ENCODE data around the gene SHE.

SHE gene

GRCh38 chr1:154502066-154502743 is at the start of gene SHE, which contains the start of gene TDRD10:
Gene SHE, minus strand, starts transcription at chr1:154502412. Its CDS starts 386 bp downstream, at chr1:154502026.
Gene TDRD10, plus strand, starts transcription at chr1:154502219. Its CDS starts 4,685 bp downstream, at chr1:154506904.
- H3K4me1 ChIP-seq (ENCODE audit: insufficient read depth, low read length), result peaks cover 4% of the 10 kb centered on the region
- no peaks in the 10 kb centered on the region for H3K9me3 ChIP-seq (ENCODE audit: low read length)
- peaks cover 22 to 43% of the 10 kb centered on the region in 2 donors for H3K27me3 ChIP-seq (ENCODE audit: control insufficient read depth in 1 of 2, insufficient read depth in 2 of 2, low read length in 2 of 2)
- no peaks in the 10 kb centered on the region for H3K36me3 ChIP-seq (ENCODE audit: insufficient read depth, low read length)
- H3K4me3 ChIP-seq (ENCODE audit: low read depth in 1 of 2, low read length in 2 of 2), result peak within 1 kb of the TSS; percentile 42 to 55
- H3K9ac ChIP-seq (ENCODE audit: low read length), result no peak within 1 kb of the TSS
- H3K27ac ChIP-seq (ENCODE audit: low read depth, low read length), result no peak within 1 kb of the TSS

GRCh38 chr1:154551474-154551873 is 49.3 kb upstream of the SHE start:
- Histone ChIP-seq H3K36me3 (ENCODE audit: insufficient read depth, low read length) (peaks cover 76% of the 10 kb centered on the region), H3K4me3 (ENCODE audit: low read depth in 1 of 2, low read length in 2 of 2) (no peak overlapping the region), H3K27me3 (ENCODE audit: control insufficient read depth in 1 of 2, insufficient read depth in 2 of 2, low read length in 2 of 2) (no peaks in the 10 kb centered on the region), H3K27ac (ENCODE audit: low read depth, low read length) (no peak overlapping the region), H3K9me3 (ENCODE audit: low read length) (no peaks in the 10 kb centered on the region), H3K9ac (ENCODE audit: low read length) (no peak overlapping the region), H3K4me1 (ENCODE audit: insufficient read depth, low read length) (peaks cover 25% of the 10 kb centered on the region)

GRCh38 chr1:154550657-154551056 is 48.4 kb upstream of the SHE start:
- H3K36me3 ChIP-seq (ENCODE audit: insufficient read depth, low read length), result peaks cover 71% of the 10 kb centered on the region
- H3K27me3 ChIP-seq (ENCODE audit: control insufficient read depth in 1 of 2, insufficient read depth in 2 of 2, low read length in 2 of 2), result no peaks in the 10 kb centered on the region
- H3K4me3 ChIP-seq (ENCODE audit: low read depth in 1 of 2, low read length in 2 of 2), result no peak overlapping the region
- no peak overlapping the region for H3K9ac ChIP-seq (ENCODE audit: low read length)
- H3K27ac ChIP-seq (ENCODE audit: low read depth, low read length), result no peak overlapping the region
- H3K9me3 ChIP-seq (ENCODE audit: low read length), result no peaks in the 10 kb centered on the region
- H3K4me1 ChIP-seq (ENCODE audit: insufficient read depth, low read length), result peaks cover 17% of the 10 kb centered on the region

GRCh38 chr1:154550070-154550469 is 47.9 kb upstream of the SHE start:
- H3K36me3 ChIP-seq (ENCODE audit: insufficient read depth, low read length), result peaks cover 65% of the 10 kb centered on the region
- no peak overlapping the region for H3K4me3 ChIP-seq (ENCODE audit: low read depth in 1 of 2, low read length in 2 of 2)
- no peaks in the 10 kb centered on the region for H3K27me3 ChIP-seq (ENCODE audit: control insufficient read depth in 1 of 2, insufficient read depth in 2 of 2, low read length in 2 of 2)
- no peak overlapping the region for H3K27ac ChIP-seq (ENCODE audit: low read depth, low read length)
- H3K9ac ChIP-seq (ENCODE audit: low read length), result no peak overlapping the region
- peaks cover 16% of the 10 kb centered on the region for H3K4me1 ChIP-seq (ENCODE audit: insufficient read depth, low read length)
- H3K9me3 ChIP-seq (ENCODE audit: low read length), result no peaks in the 10 kb centered on the region

- Histone ChIP-seq H3K36me3 (ENCODE audit: insufficient read depth, low read length) (peaks cover 57% of the 10 kb centered on the region), H3K27me3 (ENCODE audit: control insufficient read depth in 1 of 2, insufficient read depth in 2 of 2, low read length in 2 of 2) (no peaks in the 10 kb centered on the region), H3K9me3 (ENCODE audit: low read length) (no peaks in the 10 kb centered on the region), H3K27ac (ENCODE audit: low read depth, low read length) (no peak overlapping the region), H3K4me3 (ENCODE audit: low read depth in 1 of 2, low read length in 2 of 2) (no peak overlapping the region), H3K9ac (ENCODE audit: low read length) (no peak overlapping the region), H3K4me1 (ENCODE audit: insufficient read depth, low read length) (peaks cover 16% of the 10 kb centered on the region)
Observed at GRCh38 chr1:154549202-154549770, 47.1 kb upstream of the SHE start.

GRCh38 chr1:154548028-154548427 is 45.8 kb upstream of the SHE start:
- H3K9ac ChIP-seq (ENCODE audit: low read length), result no peak overlapping the region
- H3K9me3 ChIP-seq (ENCODE audit: low read length), result no peaks in the 10 kb centered on the region
- H3K36me3 ChIP-seq (ENCODE audit: insufficient read depth, low read length), result peaks cover 45% of the 10 kb centered on the region
- peaks cover 4% of the 10 kb centered on the region for H3K4me1 ChIP-seq (ENCODE audit: insufficient read depth, low read length)
- H3K27me3 ChIP-seq (ENCODE audit: control insufficient read depth in 1 of 2, insufficient read depth in 2 of 2, low read length in 2 of 2), result no peaks in the 10 kb centered on the region
- H3K27ac ChIP-seq (ENCODE audit: low read depth, low read length), result no peak overlapping the region
- no peak overlapping the region for H3K4me3 ChIP-seq (ENCODE audit: low read depth in 1 of 2, low read length in 2 of 2)

GRCh38 chr1:154547105-154547732 is 45.0 kb upstream of the SHE start:
- H3K9ac ChIP-seq (ENCODE audit: low read length), result no peak overlapping the region
- H3K4me1 ChIP-seq (ENCODE audit: insufficient read depth, low read length), result no peaks in the 10 kb centered on the region
- no peak overlapping the region for H3K27ac ChIP-seq (ENCODE audit: low read depth, low read length)
- no peaks in the 10 kb centered on the region for H3K27me3 ChIP-seq (ENCODE audit: control insufficient read depth in 1 of 2, insufficient read depth in 2 of 2, low read length in 2 of 2)
- peaks cover 37% of the 10 kb centered on the region for H3K36me3 ChIP-seq (ENCODE audit: insufficient read depth, low read length)
- no peaks in the 10 kb centered on the region for H3K9me3 ChIP-seq (ENCODE audit: low read length)
- H3K4me3 ChIP-seq (ENCODE audit: low read depth in 1 of 2, low read length in 2 of 2), result no peak overlapping the region

- H3K9me3 ChIP-seq (ENCODE audit: low read length), result no peaks in the 10 kb centered on the region
- H3K27me3 ChIP-seq (ENCODE audit: control insufficient read depth in 1 of 2, insufficient read depth in 2 of 2, low read length in 2 of 2), result no peaks in the 10 kb centered on the region
- no peak overlapping the region for H3K9ac ChIP-seq (ENCODE audit: low read length)
- peaks cover 29% of the 10 kb centered on the region for H3K36me3 ChIP-seq (ENCODE audit: insufficient read depth, low read length)
- no peaks in the 10 kb centered on the region for H3K4me1 ChIP-seq (ENCODE audit: insufficient read depth, low read length)
- H3K27ac ChIP-seq (ENCODE audit: low read depth, low read length), result no peak overlapping the region
- no peak overlapping the region for H3K4me3 ChIP-seq (ENCODE audit: low read depth in 1 of 2, low read length in 2 of 2)
Observed at GRCh38 chr1:154546264-154547063, 44.3 kb upstream of the SHE start.

GRCh38 chr1:154541231-154541630 is 39.0 kb upstream of the SHE start:
- H3K4me3 ChIP-seq (ENCODE audit: low read depth in 1 of 2, low read length in 2 of 2), result no peak overlapping the region
- no peaks in the 10 kb centered on the region for H3K36me3 ChIP-seq (ENCODE audit: insufficient read depth, low read length)
- no peak overlapping the region for H3K9ac ChIP-seq (ENCODE audit: low read length)
- H3K4me1 ChIP-seq (ENCODE audit: insufficient read depth, low read length), result no peaks in the 10 kb centered on the region
- no peaks in the 10 kb centered on the region for H3K9me3 ChIP-seq (ENCODE audit: low read length)
- no peak overlapping the region for H3K27ac ChIP-seq (ENCODE audit: low read depth, low read length)
- no peaks in the 10 kb centered on the region for H3K27me3 ChIP-seq (ENCODE audit: control insufficient read depth in 1 of 2, insufficient read depth in 2 of 2, low read length in 2 of 2)

- no peaks in the 10 kb centered on the region for H3K36me3 ChIP-seq (ENCODE audit: insufficient read depth, low read length)
- H3K4me1 ChIP-seq (ENCODE audit: insufficient read depth, low read length), result no peaks in the 10 kb centered on the region
- no peaks in the 10 kb centered on the region for H3K27me3 ChIP-seq (ENCODE audit: control insufficient read depth in 1 of 2, insufficient read depth in 2 of 2, low read length in 2 of 2)
- H3K27ac ChIP-seq (ENCODE audit: low read depth, low read length), result no peak overlapping the region
- no peaks in the 10 kb centered on the region for H3K9me3 ChIP-seq (ENCODE audit: low read length)
- H3K9ac ChIP-seq (ENCODE audit: low read length), result no peak overlapping the region
- no peak overlapping the region for H3K4me3 ChIP-seq (ENCODE audit: low read depth in 1 of 2, low read length in 2 of 2)
Observed at GRCh38 chr1:154539486-154540483, 37.6 kb upstream of the SHE start.

All from muscle layer of colon (tissue), 2 donors.